ENCODE results near the gene CNTN2. TPM values are rescaled to one million over a fixed set of nuclear protein-coding genes. Genes with fewer than 3 reads are reported as not detected.

The CNTN2 gene
- total RNA-seq, 1 experiment from 2014 or later: 1.2 TPM

- ChIA-PET POLR2A (interaction anchor here (0.8 kb wide), 1 partner anchor 238 kb away, joined by 3 read pairs; no protein-coding TSS in a partner anchor), CTCF (interaction anchor here (0.8 to 4.7 kb wide), 45 partner anchors 10 to 496 kb away, joined by 3 to 648 read pairs (median 12); partner anchors contain the start of genes CNTN2 and TMCC2)
- Mint-ChIP-seq H3K27ac (no peak overlapping the region), H3K9me3 (no peaks in the 10 kb centered on the region), H3K36me3 (no peaks in the 10 kb centered on the region), H3K27me3 (ENCODE audit: low read depth) (no peaks in the 10 kb centered on the region), H3K4me1 (peaks cover 9% of the 10 kb centered on the region; the same call in 1 of the 2 replicates), H3K4me3 (no peak overlapping the region)
- ATAC-seq (no peak), DNase-seq (ENCODE audit: low spot score) (no peak)
- TF ChIP-seq E2F1 (CRISPR knock-in tag; IDR thresholded peaks at IDR 0.05): no peak
- no peak for TF ChIP-seq SOX15 (CRISPR knock-in tag; IDR thresholded peaks at IDR 0.05)
- TF ChIP-seq, protein P1, sequence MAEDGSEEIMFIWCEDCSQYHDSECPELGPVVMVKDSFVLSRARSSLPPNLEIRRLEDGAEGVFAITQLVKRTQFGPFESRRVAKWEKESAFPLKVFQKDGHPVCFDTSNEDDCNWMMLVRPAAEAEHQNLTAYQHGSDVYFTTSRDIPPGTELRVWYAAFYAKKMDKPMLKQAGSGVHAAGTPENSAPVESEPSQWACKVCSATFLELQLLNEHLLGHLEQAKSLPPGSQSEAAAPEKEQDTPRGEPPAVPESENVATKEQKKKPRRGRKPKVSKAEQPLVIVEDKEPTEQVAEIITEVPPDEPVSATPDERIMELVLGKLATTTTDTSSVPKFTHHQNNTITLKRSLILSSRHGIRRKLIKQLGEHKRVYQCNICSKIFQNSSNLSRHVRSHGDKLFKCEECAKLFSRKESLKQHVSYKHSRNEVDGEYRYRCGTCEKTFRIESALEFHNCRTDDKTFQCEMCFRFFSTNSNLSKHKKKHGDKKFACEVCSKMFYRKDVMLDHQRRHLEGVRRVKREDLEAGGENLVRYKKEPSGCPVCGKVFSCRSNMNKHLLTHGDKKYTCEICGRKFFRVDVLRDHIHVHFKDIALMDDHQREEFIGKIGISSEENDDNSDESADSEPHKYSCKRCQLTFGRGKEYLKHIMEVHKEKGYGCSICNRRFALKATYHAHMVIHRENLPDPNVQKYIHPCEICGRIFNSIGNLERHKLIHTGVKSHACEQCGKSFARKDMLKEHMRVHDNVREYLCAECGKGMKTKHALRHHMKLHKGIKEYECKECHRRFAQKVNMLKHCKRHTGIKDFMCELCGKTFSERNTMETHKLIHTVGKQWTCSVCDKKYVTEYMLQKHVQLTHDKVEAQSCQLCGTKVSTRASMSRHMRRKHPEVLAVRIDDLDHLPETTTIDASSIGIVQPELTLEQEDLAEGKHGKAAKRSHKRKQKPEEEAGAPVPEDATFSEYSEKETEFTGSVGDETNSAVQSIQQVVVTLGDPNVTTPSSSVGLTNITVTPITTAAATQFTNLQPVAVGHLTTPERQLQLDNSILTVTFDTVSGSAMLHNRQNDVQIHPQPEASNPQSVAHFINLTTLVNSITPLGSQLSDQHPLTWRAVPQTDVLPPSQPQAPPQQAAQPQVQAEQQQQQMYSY (CRISPR knock-in tag; IDR thresholded peaks at IDR 0.05): no peak
- TF ChIP-seq MXD4 (CRISPR knock-in tag; IDR thresholded peaks at IDR 0.05; ENCODE audit: borderline replicate concordance): no peak
- no peak for TF ChIP-seq ZNF425 (CRISPR knock-in tag; conservative IDR thresholded peaks at IDR 0.05)
- TF ChIP-seq, protein P2, sequence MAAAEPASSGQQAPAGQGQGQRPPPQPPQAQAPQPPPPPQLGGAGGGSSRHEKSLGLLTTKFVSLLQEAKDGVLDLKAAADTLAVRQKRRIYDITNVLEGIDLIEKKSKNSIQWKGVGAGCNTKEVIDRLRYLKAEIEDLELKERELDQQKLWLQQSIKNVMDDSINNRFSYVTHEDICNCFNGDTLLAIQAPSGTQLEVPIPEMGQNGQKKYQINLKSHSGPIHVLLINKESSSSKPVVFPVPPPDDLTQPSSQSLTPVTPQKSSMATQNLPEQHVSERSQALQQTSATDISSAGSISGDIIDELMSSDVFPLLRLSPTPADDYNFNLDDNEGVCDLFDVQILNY (CRISPR knock-in tag; IDR thresholded peaks at IDR 0.05): no peak
- TF ChIP-seq AR (CRISPR knock-in tag; IDR thresholded peaks at IDR 0.05): no peak
- TF ChIP-seq, protein P3, sequence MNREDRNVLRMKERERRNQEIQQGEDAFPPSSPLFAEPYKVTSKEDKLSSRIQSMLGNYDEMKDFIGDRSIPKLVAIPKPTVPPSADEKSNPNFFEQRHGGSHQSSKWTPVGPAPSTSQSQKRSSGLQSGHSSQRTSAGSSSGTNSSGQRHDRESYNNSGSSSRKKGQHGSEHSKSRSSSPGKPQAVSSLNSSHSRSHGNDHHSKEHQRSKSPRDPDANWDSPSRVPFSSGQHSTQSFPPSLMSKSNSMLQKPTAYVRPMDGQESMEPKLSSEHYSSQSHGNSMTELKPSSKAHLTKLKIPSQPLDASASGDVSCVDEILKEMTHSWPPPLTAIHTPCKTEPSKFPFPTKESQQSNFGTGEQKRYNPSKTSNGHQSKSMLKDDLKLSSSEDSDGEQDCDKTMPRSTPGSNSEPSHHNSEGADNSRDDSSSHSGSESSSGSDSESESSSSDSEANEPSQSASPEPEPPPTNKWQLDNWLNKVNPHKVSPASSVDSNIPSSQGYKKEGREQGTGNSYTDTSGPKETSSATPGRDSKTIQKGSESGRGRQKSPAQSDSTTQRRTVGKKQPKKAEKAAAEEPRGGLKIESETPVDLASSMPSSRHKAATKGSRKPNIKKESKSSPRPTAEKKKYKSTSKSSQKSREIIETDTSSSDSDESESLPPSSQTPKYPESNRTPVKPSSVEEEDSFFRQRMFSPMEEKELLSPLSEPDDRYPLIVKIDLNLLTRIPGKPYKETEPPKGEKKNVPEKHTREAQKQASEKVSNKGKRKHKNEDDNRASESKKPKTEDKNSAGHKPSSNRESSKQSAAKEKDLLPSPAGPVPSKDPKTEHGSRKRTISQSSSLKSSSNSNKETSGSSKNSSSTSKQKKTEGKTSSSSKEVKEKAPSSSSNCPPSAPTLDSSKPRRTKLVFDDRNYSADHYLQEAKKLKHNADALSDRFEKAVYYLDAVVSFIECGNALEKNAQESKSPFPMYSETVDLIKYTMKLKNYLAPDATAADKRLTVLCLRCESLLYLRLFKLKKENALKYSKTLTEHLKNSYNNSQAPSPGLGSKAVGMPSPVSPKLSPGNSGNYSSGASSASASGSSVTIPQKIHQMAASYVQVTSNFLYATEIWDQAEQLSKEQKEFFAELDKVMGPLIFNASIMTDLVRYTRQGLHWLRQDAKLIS (CRISPR knock-in tag; IDR thresholded peaks at IDR 0.05; ENCODE audit: borderline replicate concordance): no peak
Observed at GRCh38 chr1:205062319-205062718, 19.3 kb downstream of the CNTN2 start.

- CTCF ChIA-PET: interaction anchor here (0.7 to 4.7 kb wide), 9 partner anchors 10 to 1790 kb away, joined by 3 to 648 read pairs (median 64); partner anchors contain the start of gene CNTN2
- Mint-ChIP-seq H3K4me1 (peaks cover 9% of the 10 kb centered on the region; the same call in 1 of the 2 replicates), H3K27ac (no peak overlapping the region), H3K27me3 (ENCODE audit: low read depth) (no peaks in the 10 kb centered on the region), H3K9me3 (no peaks in the 10 kb centered on the region), H3K36me3 (no peaks in the 10 kb centered on the region), H3K4me3 (no peak overlapping the region)
- DNase-seq (ENCODE audit: low spot score): no peak
- ATAC-seq: no peak
- POLR2A ChIA-PET: no interaction called here
- TF ChIP-seq KAT7 (CRISPR knock-in tag; IDR thresholded peaks at IDR 0.05; ENCODE audit: borderline replicate concordance) (no peak), SP1 (CRISPR knock-in tag; conservative IDR thresholded peaks at IDR 0.05) (no peak), NR2C2 (CRISPR knock-in tag; IDR thresholded peaks at IDR 0.05) (no peak), ZNF219 (CRISPR knock-in tag; IDR thresholded peaks at IDR 0.05; ENCODE audit: borderline replicate concordance) (no peak), PRRX2 (CRISPR knock-in tag; IDR thresholded peaks at IDR 0.05) (no peak), ARID4B (CRISPR knock-in tag; IDR thresholded peaks at IDR 0.05; ENCODE audit: borderline replicate concordance) (no peak)
Observed at GRCh38 chr1:205062895-205063294, 19.9 kb downstream of the CNTN2 start.
